ENCODE data around the gene ANKRD55.
A peak's percentile ranks its signal among the peaks of the same experiment; 100 is the strongest.
"Not testable (repeated sequence)": the region's sequence is repeated elsewhere in the genome, so short reads cannot be mapped to it uniquely, and the experiment has no call there.

Gene ANKRD55

GRCh38 chr5:56100439-56101176, 132.5 kb downstream of the ANKRD55 start:
- no peak for DNase-seq

GRCh38 chr5:56099346-56099745, 133.8 kb downstream of the ANKRD55 start:
- no peak for DNase-seq

GRCh38 chr5:56097055-56097454, 136.1 kb downstream of the ANKRD55 start:
- DNase-seq = peak; percentile 7

GRCh38 chr5:56095579-56096102, 137.5 kb downstream of the ANKRD55 start:
- no peak for DNase-seq

- no peak for DNase-seq
These were observed 138.4 kb downstream of the ANKRD55 start for GRCh38 chr5:56094579-56095361.

GRCh38 chr5:56093970-56094369, 139.2 kb downstream of the ANKRD55 start:
- no peak for DNase-seq

GRCh38 chr5:56092115-56092514, 141.0 kb downstream of the ANKRD55 start:
- no peak for DNase-seq

- no peak for DNase-seq
These were observed 141.5 kb downstream of the ANKRD55 start for GRCh38 chr5:56091664-56092063.

- DNase-seq = peak; percentile 10
These were observed 142.2 kb downstream of the ANKRD55 start for GRCh38 chr5:56090793-56091460.

GRCh38 chr5:56088967-56089829, 143.9 kb downstream of the ANKRD55 start:
- DNase-seq = no peak

- DNase-seq = no peak
These were observed 144.6 kb downstream of the ANKRD55 start for GRCh38 chr5:56088431-56088949.

- no peak for DNase-seq
These were observed 147.9 kb downstream of the ANKRD55 start for GRCh38 chr5:56085193-56085592.

GRCh38 chr5:56083286-56083854, 149.8 kb downstream of the ANKRD55 start:
- no peak for DNase-seq

GRCh38 chr5:56081053-56081642, 152.0 kb downstream of the ANKRD55 start:
- DNase-seq = not testable (repeated sequence)

GRCh38 chr5:56080375-56081052, 152.6 kb downstream of the ANKRD55 start:
- no peak for DNase-seq

GRCh38 chr5:56079157-56079500, 154.0 kb downstream of the ANKRD55 start:
- not testable (repeated sequence) for DNase-seq

- DNase-seq = no peak
These were observed 154.6 kb downstream of the ANKRD55 start for GRCh38 chr5:56078278-56079156.

- DNase-seq = no peak
These were observed 155.3 kb downstream of the ANKRD55 start for GRCh38 chr5:56077796-56078233.

GRCh38 chr5:56076486-56076885, 156.6 kb downstream of the ANKRD55 start:
- no peak for DNase-seq

GRCh38 chr5:56075361-56075760, 157.8 kb downstream of the ANKRD55 start:
- no peak for DNase-seq

Measured in NCI-H345 (cell line).